NT2/D1 (cell line): ENCODE data around the gene NEURL3.

ENCODE experiments used
- DNase-seq: peaks from one replicate; pipeline ENCODE4 v3.0.0-alpha.2; 2011; ENCODE audit warnings: low read depth, low spot score
- H3K27me3 ChIP-seq: 2 replicates; pipeline ENCODE4 v1.6.0; 2011; ENCODE audit warnings: mild to moderate bottlenecking; ENCODE audit not compliant: insufficient read length, insufficient read depth
- H3K36me3 ChIP-seq: 2 replicates; pipeline ENCODE4 v1.6.1; 2011; ENCODE audit warnings: mild to moderate bottlenecking, low read length, mixed read lengths; ENCODE audit not compliant: insufficient read depth, insufficient read length
- H3K4me1 ChIP-seq: 2 replicates; pipeline ENCODE4 v1.5.1; 2011; ENCODE audit not compliant: insufficient read depth, insufficient read length
- H3K4me3 ChIP-seq: 2 replicates; pipeline ENCODE4 v1.5.1; 2011; ENCODE audit warnings: low read depth; ENCODE audit not compliant: insufficient read length
- H3K9ac ChIP-seq: 2 replicates; pipeline ENCODE4 v1.6.0; 2011; ENCODE audit warnings: low read depth; ENCODE audit not compliant: insufficient read length
- H3K9me3 ChIP-seq: 2 replicates; pipeline ENCODE4 v1.5.1; 2011; ENCODE audit warnings: mild to moderate bottlenecking, low read length; ENCODE audit not compliant: insufficient read depth
- SUZ12 ChIP-seq: IDR thresholded peaks from 2 replicates; pipeline ENCODE4 v1.6.1; 2011; ENCODE audit not compliant: insufficient read length, insufficient read depth; ENCODE audit errors: extremely low read depth
- YY1 ChIP-seq: IDR thresholded peaks from 2 replicates; pipeline ENCODE4 v1.6.1; 2011; ENCODE audit not compliant: insufficient read length, insufficient read depth
- ZNF274 ChIP-seq: IDR thresholded peaks from 2 replicates; pipeline ENCODE4 v1.6.1; 2011; ENCODE audit warnings: mild to moderate bottlenecking, low read depth, low read length

The NEURL3 gene

DNA sequence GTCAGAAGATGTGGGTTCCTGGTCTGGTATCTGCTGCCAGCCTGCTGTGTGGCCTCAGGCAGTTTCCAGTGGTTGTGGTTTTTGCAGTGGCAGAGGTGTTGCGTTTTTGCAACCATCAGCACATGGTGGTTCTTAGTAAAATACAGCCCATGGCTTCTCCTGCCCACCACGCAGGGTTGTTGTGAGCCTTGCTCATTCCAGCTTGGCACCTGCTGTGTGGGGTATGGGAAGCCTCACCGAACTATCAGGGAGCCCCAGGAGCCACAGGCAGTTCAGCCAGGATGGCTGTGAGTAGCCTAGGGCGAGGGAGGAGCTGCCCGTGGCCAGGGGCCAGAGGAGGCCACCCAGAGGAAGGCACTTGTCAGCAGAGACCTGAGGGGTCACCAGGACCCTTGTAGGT, 41.2 kb upstream of the NEURL3 start:
- Histone ChIP-seq H3K27me3 (no peaks in the 10 kb centered on the region), H3K4me3 (no peak overlapping the region), H3K9me3 (peaks cover 9% of the 10 kb centered on the region; the same call in 1 of the 2 replicates), H3K36me3 (peaks cover 25% of the 10 kb centered on the region), H3K4me1 (peaks cover 10% of the 10 kb centered on the region), H3K9ac (no peak overlapping the region)
- DNase-seq = no peak
- TF ChIP-seq ZNF274 (no peak), YY1 (no peak), SUZ12 (no peak)

DNA sequence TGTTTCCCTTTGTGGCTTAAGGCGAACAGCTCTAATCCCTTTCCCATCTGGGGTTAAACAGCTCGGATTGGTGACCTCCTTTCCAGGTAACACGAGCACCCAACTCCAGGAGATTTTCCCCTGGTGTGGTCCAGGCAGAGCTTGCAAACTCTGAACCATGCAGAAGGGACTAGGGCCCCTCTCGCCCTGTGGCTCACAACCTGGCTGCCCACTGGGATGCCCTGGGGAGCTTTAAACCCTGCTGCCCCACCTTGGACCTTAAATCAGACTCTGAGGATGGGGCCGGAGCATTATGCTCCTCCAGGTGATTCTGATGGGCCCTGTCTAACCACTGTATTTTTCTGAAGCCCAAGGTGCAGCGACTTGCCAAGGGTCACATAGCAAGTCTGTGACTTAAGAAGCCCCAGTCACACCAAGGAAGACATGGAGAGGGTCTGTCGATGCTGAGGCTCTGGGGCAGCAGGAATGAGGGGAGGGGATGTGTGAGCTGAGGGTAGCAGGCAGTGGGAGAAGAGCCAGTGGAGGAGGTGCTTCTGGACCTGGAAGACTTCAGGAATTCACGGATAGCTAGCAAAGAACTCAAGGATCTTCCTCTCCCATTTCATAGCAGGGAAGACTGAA, 37.3 kb upstream of the NEURL3 start:
- Histone ChIP-seq H3K9ac (no peak overlapping the region), H3K36me3 (peaks cover 2% of the 10 kb centered on the region), H3K27me3 (peaks cover 15% of the 10 kb centered on the region), H3K4me3 (no peak overlapping the region), H3K9me3 (peaks cover 9% of the 10 kb centered on the region; the same call in 1 of the 2 replicates), H3K4me1 (peaks cover 21% of the 10 kb centered on the region)
- TF ChIP-seq ZNF274 (no peak), YY1 (no peak), SUZ12 (no peak)
- DNase-seq = no peak

DNA sequence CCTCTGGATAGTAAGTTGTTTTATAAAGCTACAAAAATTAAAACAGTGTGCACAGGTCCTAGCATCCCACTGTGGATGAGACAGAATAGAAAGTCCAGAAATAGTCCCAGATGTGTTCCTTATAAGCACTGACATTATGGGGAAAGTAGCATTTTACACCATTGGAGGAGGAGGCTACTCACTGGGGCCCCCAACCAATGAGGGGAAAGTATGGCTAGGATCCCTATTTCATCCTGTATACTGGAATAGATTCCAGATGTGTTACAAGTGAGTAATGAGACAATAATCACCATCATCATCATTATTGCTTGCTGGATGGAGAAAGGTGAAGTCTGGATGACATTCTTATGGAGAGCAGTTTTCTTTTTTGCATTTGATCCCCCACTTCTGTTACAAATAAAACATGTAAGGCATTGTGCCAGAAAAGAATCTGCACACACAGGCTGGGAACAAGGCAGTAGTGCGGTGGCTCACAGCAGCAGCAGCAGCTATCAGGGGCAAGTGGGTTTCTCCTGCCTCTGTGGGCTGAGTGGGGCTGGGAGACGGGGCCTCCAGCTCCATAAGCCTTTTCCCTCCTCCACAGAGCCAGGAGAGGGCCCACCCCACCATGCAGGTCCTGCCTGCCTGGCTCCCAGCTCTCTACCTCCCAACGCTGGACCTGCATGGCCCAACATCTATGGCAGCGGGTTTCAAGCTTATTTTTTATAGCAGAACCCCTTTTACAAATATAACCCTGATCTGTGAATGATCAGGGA, 36.4 kb upstream of the NEURL3 start:
- H3K4me3 ChIP-seq = no peak overlapping the region
- peaks cover 22% of the 10 kb centered on the region for H3K27me3 ChIP-seq
- H3K9me3 ChIP-seq = peaks cover 8% of the 10 kb centered on the region; the same call in 1 of the 2 replicates
- no peak for DNase-seq
- H3K4me1 ChIP-seq = peaks cover 16% of the 10 kb centered on the region
- TF ChIP-seq SUZ12 = no peak
- no peak for TF ChIP-seq YY1
- no peak for TF ChIP-seq ZNF274
- no peak overlapping the region for H3K9ac ChIP-seq
- no peaks in the 10 kb centered on the region for H3K36me3 ChIP-seq

DNA sequence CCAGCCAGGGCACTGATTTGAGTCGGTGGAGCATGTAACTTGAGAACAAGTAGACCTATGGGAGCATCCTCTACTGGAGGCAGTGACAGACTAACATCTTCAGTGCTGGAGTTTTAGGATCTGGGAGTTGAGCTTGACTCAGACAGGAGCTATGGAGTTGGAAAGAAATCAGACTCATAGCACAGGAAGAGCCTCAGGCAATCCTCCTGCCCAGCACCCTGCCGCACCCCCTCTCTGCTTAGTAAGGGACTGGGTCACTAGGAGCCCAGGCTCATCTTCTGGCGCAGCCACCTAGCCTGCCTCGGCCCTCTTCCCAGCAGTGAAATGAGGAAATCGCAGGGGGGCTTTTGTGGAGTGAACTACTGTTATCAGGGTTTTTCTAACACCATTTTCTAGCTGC, 35.0 kb upstream of the NEURL3 start:
- Histone ChIP-seq H3K27me3 (peaks cover 29% of the 10 kb centered on the region), H3K9me3 (no peaks in the 10 kb centered on the region), H3K9ac (no peak overlapping the region), H3K4me1 (peaks cover 23% of the 10 kb centered on the region), H3K36me3 (no peaks in the 10 kb centered on the region), H3K4me3 (no peak overlapping the region)
- DNase-seq = no peak
- TF ChIP-seq ZNF274 (no peak), YY1 (no peak), SUZ12 (no peak)

DNA sequence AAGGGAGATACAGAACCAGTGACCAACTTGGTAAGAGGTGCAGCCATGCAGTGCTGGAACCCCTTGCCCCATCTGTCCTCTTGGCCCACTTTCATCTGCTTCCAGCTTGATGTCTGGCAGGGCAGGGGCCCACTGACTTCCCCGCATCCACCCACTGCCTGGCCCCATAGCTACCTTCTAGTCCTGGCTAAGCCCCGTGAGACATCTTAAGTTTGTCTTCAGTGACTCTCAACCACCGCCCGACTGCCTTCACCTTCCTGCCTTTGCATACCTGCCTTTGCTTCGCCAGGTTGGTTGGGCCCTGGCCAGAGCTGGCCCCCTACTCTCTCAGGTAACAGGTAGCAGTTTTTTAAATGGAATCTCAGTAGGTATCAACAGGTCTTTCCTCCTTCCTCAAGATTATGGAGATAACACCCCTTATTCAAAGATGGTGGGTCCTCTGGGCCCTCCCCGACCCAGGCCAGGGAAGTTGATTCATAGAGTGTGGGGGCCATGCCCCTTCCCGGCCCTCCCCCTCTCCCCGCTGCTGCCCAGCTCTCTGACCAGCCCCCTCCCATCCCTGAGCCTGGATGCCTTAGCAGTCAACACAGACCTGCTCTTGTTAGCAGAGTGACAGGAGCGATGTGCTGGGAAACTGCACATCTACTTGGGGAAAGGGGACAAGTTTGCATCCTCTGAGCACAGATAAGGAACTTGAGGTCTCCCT, 34.2 kb upstream of the NEURL3 start:
- H3K4me3 ChIP-seq = peak overlapping the region; percentile 36
- H3K9me3 ChIP-seq = no peaks in the 10 kb centered on the region
- TF ChIP-seq ZNF274 = no peak
- TF ChIP-seq SUZ12 = no peak
- no peak overlapping the region for H3K9ac ChIP-seq
- no peak for DNase-seq
- H3K4me1 ChIP-seq = peaks cover 23% of the 10 kb centered on the region
- no peaks in the 10 kb centered on the region for H3K36me3 ChIP-seq
- H3K27me3 ChIP-seq = peaks cover 36% of the 10 kb centered on the region

DNA sequence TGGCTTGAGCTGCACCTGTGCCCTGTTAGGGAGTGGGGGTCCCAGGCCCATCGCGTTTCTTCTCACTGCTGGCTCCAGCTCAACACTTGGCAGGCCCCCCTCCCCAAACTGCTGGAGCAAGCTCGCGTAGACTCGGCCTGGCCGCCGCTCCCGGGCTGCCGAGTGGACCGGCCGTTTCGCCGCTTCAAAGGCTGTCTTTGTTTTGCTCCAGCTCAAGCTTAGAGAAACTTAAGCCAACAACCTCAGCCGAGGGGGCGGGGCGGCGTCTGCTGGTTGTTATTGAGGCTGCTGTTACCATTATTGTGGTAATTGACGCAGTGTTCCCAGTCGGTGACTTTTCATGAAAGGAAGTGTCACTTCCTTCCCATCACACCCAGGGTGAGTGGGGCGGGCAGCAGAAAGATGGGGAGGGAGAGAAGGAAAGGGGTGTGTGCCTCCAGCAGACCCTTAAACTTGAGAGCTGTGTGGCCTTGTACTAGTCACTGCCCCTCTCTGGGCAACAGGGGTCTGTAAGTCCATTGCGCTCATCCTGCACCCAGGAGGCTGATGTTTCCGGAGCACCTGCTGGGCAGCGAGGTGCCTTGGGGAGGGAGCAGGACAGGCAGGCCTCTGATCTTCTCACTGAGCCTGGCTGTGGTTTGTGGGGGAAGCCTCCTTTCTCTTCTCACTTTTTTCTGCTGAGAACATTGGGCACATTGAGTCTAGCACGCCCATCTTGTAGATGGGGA, 33.5 kb upstream of the NEURL3 start:
- peaks cover 23% of the 10 kb centered on the region for H3K4me1 ChIP-seq
- DNase-seq = peak; percentile 95
- TF ChIP-seq SUZ12 = peak; percentile 78
- no peak for TF ChIP-seq YY1
- H3K9ac ChIP-seq = peak overlapping the region; percentile 54
- H3K27me3 ChIP-seq = peaks cover 36% of the 10 kb centered on the region
- H3K36me3 ChIP-seq = no peaks in the 10 kb centered on the region
- H3K4me3 ChIP-seq = peak overlapping the region; percentile 36
- H3K9me3 ChIP-seq = no peaks in the 10 kb centered on the region
